SK-N-MC (cell line): Measurements from ENCODE around the gene CALHM2.

Experiments used
- DNase-seq: peaks from one replicate; pipeline ENCODE4 v3.0.0-alpha.2; 2011; ENCODE audit warnings: low read depth, low spot score
- H3K27ac ChIP-seq: fragments of 200-600 bp; sonication (generic); 2 replicates; pipeline ENCODE4 v1.5.1; 2016; ENCODE audit warnings: mixed run types
- H3K36me3 ChIP-seq: fragments of 200-600 bp; sonication (generic); 2 replicates; pipeline ENCODE4 v1.6.1; 2017; ENCODE audit warnings: antibody characterized with exemption, low read length, mixed read lengths; ENCODE audit not compliant: insufficient read depth
- H3K4me3 ChIP-seq: fragments of 200-600 bp; sonication (generic); 2 replicates; pipeline ENCODE4 v1.5.1; 2016
- H3K9ac ChIP-seq: fragments of 200-600 bp; sonication (generic); 2 replicates; pipeline ENCODE4 v1.8.0; 2017; ENCODE audit warnings: mixed run types, mixed read lengths; ENCODE audit not compliant: insufficient read length
- H3K9me3 ChIP-seq: fragments of 200-600 bp; sonication (generic); 2 replicates; pipeline ENCODE4 v1.6.1; 2017; ENCODE audit warnings: low read depth, mild to moderate bottlenecking, antibody characterized with exemption, low read length, moderate library complexity, mixed read lengths
- EZH2 ChIP-seq: fragments of 200-600 bp; sonication (generic); IDR thresholded peaks from one replicate; pipeline ENCODE4 v1.6.1; 2017; ENCODE audit warnings: antibody characterized with exemption
- FOXP2 ChIP-seq: optimal IDR thresholded peaks from 2 replicates; pipeline ENCODE3; 2011; ENCODE audit warnings: mild to moderate bottlenecking, moderate library complexity; ENCODE audit not compliant: insufficient read depth; ENCODE audit errors: extremely low read length, control extremely low read depth
- POLR2AphosphoS5 ChIP-seq: IDR thresholded peaks from 2 replicates; pipeline ENCODE4 v1.6.1; 2012; ENCODE audit warnings: mild to moderate bottlenecking, low read depth, low read length, borderline replicate concordance

CALHM2 gene

GRCh38 chr10:103470761-103471653 is 18.8 kb upstream of the CALHM2 start:
- TF ChIP-seq POLR2AphosphoS5 (no peak), EZH2 (no peak), FOXP2 (no peak)
- Histone ChIP-seq H3K36me3 (no peaks in the 10 kb centered on the region), H3K9me3 (no peaks in the 10 kb centered on the region), H3K9ac (no peak overlapping the region), H3K4me3 (no peak overlapping the region), H3K27ac (no peak overlapping the region)
- no peak for DNase-seq

- H3K36me3 ChIP-seq: no peaks in the 10 kb centered on the region
- no peak overlapping the region for H3K9ac ChIP-seq
- no peaks in the 10 kb centered on the region for H3K9me3 ChIP-seq
- no peak for DNase-seq
- no peak overlapping the region for H3K27ac ChIP-seq
- TF ChIP-seq EZH2 (no peak), FOXP2 (no peak), POLR2AphosphoS5 (no peak)
- no peak overlapping the region for H3K4me3 ChIP-seq
Observed at GRCh38 chr10:103469201-103469600, 17.0 kb upstream of the CALHM2 start.

GRCh38 chr10:103467406-103467805 is 15.2 kb upstream of the CALHM2 start:
- Histone ChIP-seq H3K27ac (no peak overlapping the region), H3K9ac (no peak overlapping the region), H3K36me3 (no peaks in the 10 kb centered on the region), H3K4me3 (no peak overlapping the region), H3K9me3 (no peaks in the 10 kb centered on the region)
- TF ChIP-seq FOXP2: no peak
- TF ChIP-seq EZH2: no peak
- TF ChIP-seq POLR2AphosphoS5: no peak
- no peak for DNase-seq

GRCh38 chr10:103466734-103467133 is 14.6 kb upstream of the CALHM2 start:
- H3K27ac ChIP-seq: no peak overlapping the region
- TF ChIP-seq POLR2AphosphoS5 (no peak), FOXP2 (no peak), EZH2 (no peak)
- no peak overlapping the region for H3K9ac ChIP-seq

GRCh38 chr10:103465411-103466179 is 13.4 kb upstream of the CALHM2 start:
- H3K9me3 ChIP-seq: no peaks in the 10 kb centered on the region
- no peak overlapping the region for H3K27ac ChIP-seq
- H3K9ac ChIP-seq: no peak overlapping the region
- no peaks in the 10 kb centered on the region for H3K36me3 ChIP-seq
- DNase-seq: no peak
- no peak for TF ChIP-seq FOXP2
- no peak for TF ChIP-seq EZH2
- no peak for TF ChIP-seq POLR2AphosphoS5
- H3K4me3 ChIP-seq: no peak overlapping the region

More at GRCh38 chr10:103466734-103467133, 14.6 kb upstream of the CALHM2 start:
- Histone ChIP-seq H3K9me3 (no peaks in the 10 kb centered on the region), H3K4me3 (no peak overlapping the region), H3K36me3 (no peaks in the 10 kb centered on the region)
- DNase-seq: no peak

- H3K27ac ChIP-seq: no peak overlapping the region
- no peak overlapping the region for H3K4me3 ChIP-seq
- TF ChIP-seq POLR2AphosphoS5 (no peak), FOXP2 (no peak), EZH2 (no peak)
- no peaks in the 10 kb centered on the region for H3K9me3 ChIP-seq
- DNase-seq: no peak
- no peak overlapping the region for H3K9ac ChIP-seq
- H3K36me3 ChIP-seq: no peaks in the 10 kb centered on the region
Observed at GRCh38 chr10:103463499-103463898, 11.3 kb upstream of the CALHM2 start.

GRCh38 chr10:103459615-103460014 is 7.4 kb upstream of the CALHM2 start:
- Histone ChIP-seq H3K9me3 (no peaks in the 10 kb centered on the region), H3K36me3 (no peaks in the 10 kb centered on the region), H3K27ac (no peak overlapping the region), H3K9ac (no peak overlapping the region), H3K4me3 (no peak overlapping the region)
- TF ChIP-seq FOXP2 (no peak), EZH2 (no peak), POLR2AphosphoS5 (no peak)
- no peak for DNase-seq

- TF ChIP-seq POLR2AphosphoS5: no peak
- no peak for DNase-seq
- Histone ChIP-seq H3K27ac (no peak within 1 kb of the TSS), H3K36me3 (no peaks in the 10 kb centered on the region), H3K9ac (no peak within 1 kb of the TSS), H3K4me3 (no peak within 1 kb of the TSS), H3K9me3 (no peaks in the 10 kb centered on the region)
Observed at GRCh38 chr10:103458720-103459119, 6.5 kb upstream of the CALHM2 start, which contains the start of gene CALHM1. Gene CALHM1 (minus strand): TSS chr10:103458900. CDS start chr10:103458751, 149 bp downstream.
